K562 (cell line): ENCODE measurements around the gene ZBTB16. TPM values are rescaled to one million over a fixed set of nuclear protein-coding genes. Genes with fewer than 3 reads are reported as not detected.

Experiments
- CBFA2T2 ChIP-seq: fragments of 450-650 bp; conservative IDR thresholded peaks from 2 replicates; pipeline ENCODE4 v1.6.1; 2017; ENCODE audit warnings: mild to moderate bottlenecking
- CREB1 ChIP-seq, 2 experiments: sonication (generic) in 1 of 2; formaldehyde crosslinking in 1 of 2; IDR thresholded peaks; 2 replicates each; pipeline versions ENCODE4 v1.6.1 to v1.8.0; 2012 to 2022; ENCODE audit warnings: inconsistent platforms in 1 of 2, mild to moderate bottlenecking in 1 of 2, missing genetic modification reagents in 1 of 2, moderate library complexity in 1 of 2
- DNMT1 ChIP-seq: fragments of 450-650 bp; IDR thresholded peaks from 2 replicates; pipeline ENCODE4 v1.6.1; 2016; ENCODE audit warnings: antibody characterized with exemption, mild to moderate bottlenecking
- ELK1 ChIP-seq: sonication (generic); formaldehyde crosslinking; IDR thresholded peaks from 2 replicates; pipeline ENCODE4 v1.8.1; 2022; ENCODE audit warnings: missing genetic modification reagents
- FOXM1 ChIP-seq, 2 experiments: fragments of 450-650 bp in 1 of 2; sonication (generic) in 1 of 2; formaldehyde crosslinking in 1 of 2; IDR thresholded peaks; 2 replicates each; pipeline versions ENCODE4 v1.6.1 to v1.9.0; 2017 to 2022; ENCODE audit warnings: low read depth in 2 of 2, mild to moderate bottlenecking in 2 of 2, missing genetic modification reagents in 1 of 2, moderate library complexity in 1 of 2
- KAT2B ChIP-seq: IDR thresholded peaks from one replicate; pipeline ENCODE4 v1.6.1; 2012; ENCODE audit warnings: low read depth, mild to moderate bottlenecking, control low read depth, inconsistent platforms, low read length, moderate library complexity
- MCM7 ChIP-seq, 2 experiments: fragments of 450-650 bp; IDR thresholded peaks; 2 replicates each; pipeline ENCODE4 v1.6.1; 2016 to 2018
- MEF2A ChIP-seq: IDR thresholded peaks from 2 replicates; pipeline ENCODE4 v1.6.1; 2011; ENCODE audit warnings: low read depth, mild to moderate bottlenecking, low read length, moderate library complexity; ENCODE audit not compliant: control insufficient read depth
- MEIS2 ChIP-seq: fragments of 450-650 bp; IDR thresholded peaks from 2 replicates; pipeline ENCODE4 v1.6.1; 2014; ENCODE audit warnings: mild to moderate bottlenecking; ENCODE audit not compliant: partially characterized antibody
- MYNN ChIP-seq, 2 experiments: sonication (generic); formaldehyde crosslinking in 1 of 2; IDR thresholded peaks; 2 replicates each; pipeline versions ENCODE4 v1.5.0 to v1.6.1; 2016 to 2020; ENCODE audit warnings: antibody characterized with exemption in 1 of 2, missing genetic modification reagents in 1 of 2
- RUNX1 ChIP-seq: sonication (generic); IDR thresholded peaks from 2 replicates; pipeline ENCODE4 v1.6.1; 2016; ENCODE audit warnings: antibody characterized with exemption, low read depth
- SRSF3 ChIP-seq: fragments of 200-400 bp; formaldehyde crosslinking; IDR thresholded peaks from 2 replicates; pipeline ENCODE4 v1.6.1; 2016; ENCODE audit warnings: mild to moderate bottlenecking, low read length, moderate library complexity; ENCODE audit not compliant: insufficient read depth
- SRSF7 ChIP-seq: fragments of 200-400 bp; formaldehyde crosslinking; optimal IDR thresholded peaks from 2 replicates; pipeline ENCODE3; 2017; ENCODE audit warnings: mild to moderate bottlenecking, low read depth, low read length
- TFAM ChIP-seq: fragments of 250-450 bp; sonication (Bioruptor Pico); conservative IDR thresholded peaks from 2 replicates; pipeline ENCODE4 v1.5.0; 2021; ENCODE audit warnings: mild to moderate bottlenecking, moderate library complexity
- TFAP4 ChIP-seq: sonication (generic); formaldehyde crosslinking; IDR thresholded peaks from 2 replicates; pipeline ENCODE4 v1.8.0; 2022; ENCODE audit warnings: missing genetic modification reagents, mild to moderate bottlenecking, moderate library complexity, borderline replicate concordance
- TGIF2 ChIP-seq: sonication (generic); formaldehyde crosslinking; IDR thresholded peaks from 2 replicates; pipeline ENCODE4 v1.8.1; 2022; ENCODE audit warnings: mild to moderate bottlenecking, missing genetic modification reagents, moderate library complexity
- ZBED1 ChIP-seq: IDR thresholded peaks from 2 replicates; pipeline ENCODE4 v1.6.1; 2014
- ZNF197 ChIP-seq: fragments of 200-800 bp; sonication (Bioruptor generic); IDR thresholded peaks from 2 replicates; pipeline ENCODE4 v1.6.1; 2016; ENCODE audit warnings: low read depth, missing genetic modification characterization, missing compliant biosample characterization
- ZNF316 ChIP-seq: fragments of 450-650 bp; IDR thresholded peaks from 2 replicates; pipeline ENCODE4 v1.6.1; 2016
- ZNF695 ChIP-seq: fragments of 450-650 bp; formaldehyde crosslinking; IDR thresholded peaks from 2 replicates; pipeline ENCODE4 v1.4.0; 2020; ENCODE audit warnings: mild to moderate bottlenecking, moderate library complexity
- polyA plus RNA-seq, 8 experiments: library from polyadenylated mRNA; depleted of rRNA in 4 of 8; stranded (reverse) in 5 of 8; unstranded in 3 of 8; fragments of >200 nt; fragmentation: Nextera tagmentation in 2 of 8; fragmentation: Illumina TruSeq in 1 of 8; extraction: Ambion mirVana in 2 of 8; extraction: Trizol in 1 of 8; gene quantifications; 2 replicates each; pipeline versions ENCODE4 v1.2.1 to v1.2.3, GENCODE V29; 2011 to 2014; ENCODE audit warnings: inconsistent platforms in 1 of 8, missing spikeins in 1 of 8
- total RNA-seq, 7 experiments: library from RNA; depleted of rRNA in 6 of 7; stranded (reverse); fragments of >200 nt in 6 of 7; fragmentation: Illumina TruSeq in 2 of 7; extraction: Trizol in 2 of 7; gene quantifications; 2 replicates each; pipeline versions ENCODE4 v1.2.1 to v1.2.3, GENCODE V29; 2011 to 2021; ENCODE audit warnings: low replicate concordance in 1 of 7
- TF ChIP-seq, protein P1 (sequence below): fragments of 450-650 bp; IDR thresholded peaks from 2 replicates; pipeline ENCODE4 v1.6.1; 2016
- TF ChIP-seq, protein P2 (sequence below): fragments of 200-800 bp; sonication (Bioruptor generic); IDR thresholded peaks from 2 replicates; pipeline ENCODE4 v1.6.1; 2016; ENCODE audit warnings: missing genetic modification characterization, missing compliant biosample characterization

ZBTB16 gene
- total and polyA plus RNA-seq, 9 of the 15 experiments (the other 6 are each of a cell fraction or from before 2014, with no cell fraction given): 0.06 to 0.40 (median 0.24) TPM; not detected in 4

- TF ChIP-seq, protein P1, sequence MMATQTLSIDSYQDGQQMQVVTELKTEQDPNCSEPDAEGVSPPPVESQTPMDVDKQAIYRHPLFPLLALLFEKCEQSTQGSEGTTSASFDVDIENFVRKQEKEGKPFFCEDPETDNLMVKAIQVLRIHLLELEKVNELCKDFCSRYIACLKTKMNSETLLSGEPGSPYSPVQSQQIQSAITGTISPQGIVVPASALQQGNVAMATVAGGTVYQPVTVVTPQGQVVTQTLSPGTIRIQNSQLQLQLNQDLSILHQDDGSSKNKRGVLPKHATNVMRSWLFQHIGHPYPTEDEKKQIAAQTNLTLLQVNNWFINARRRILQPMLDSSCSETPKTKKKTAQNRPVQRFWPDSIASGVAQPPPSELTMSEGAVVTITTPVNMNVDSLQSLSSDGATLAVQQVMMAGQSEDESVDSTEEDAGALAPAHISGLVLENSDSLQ: no peak
- TF ChIP-seq RUNX1: peak; percentile 84
- no peak for TF ChIP-seq SRSF3
- TF ChIP-seq CBFA2T2: peak; percentile 87
- TF ChIP-seq ZBED1: no peak
- 0 out of 2 replicates have a peak, but pooled peaks have one; percentile 44 for TF ChIP-seq ZNF695
- TF ChIP-seq TGIF2: no peak
- TF ChIP-seq MYNN (IDR thresholded peaks at IDR 0.05): peak; percentile 93
- no peak for TF ChIP-seq MYNN (CRISPR knock-in tag; IDR thresholded peaks at IDR 0.05)
- no peak for TF ChIP-seq KAT2B
- no peak for TF ChIP-seq DNMT1
- TF ChIP-seq MEF2A: 0 out of 2 replicates have a peak, but pooled peaks have one; percentile 16
- TF ChIP-seq TFAP4 (CRISPR knock-in tag): peak; percentile 52; the same call in 1 of the 2 replicates
- TF ChIP-seq MCM7 (IDR thresholded peaks at IDR 0.05): no peak
- no peak for TF ChIP-seq ZNF197 (CRISPR knock-in tag)
- no peak for TF ChIP-seq ELK1
- no peak for TF ChIP-seq TFAM
- TF ChIP-seq ZNF316: no peak
- no peak for TF ChIP-seq SRSF7
- TF ChIP-seq CREB1 (IDR thresholded peaks at IDR 0.05): peak; percentile 78; the same call in 1 of the 2 replicates
- TF ChIP-seq CREB1 (CRISPR knock-in tag; IDR thresholded peaks at IDR 0.05): no peak
- TF ChIP-seq, protein P2, sequence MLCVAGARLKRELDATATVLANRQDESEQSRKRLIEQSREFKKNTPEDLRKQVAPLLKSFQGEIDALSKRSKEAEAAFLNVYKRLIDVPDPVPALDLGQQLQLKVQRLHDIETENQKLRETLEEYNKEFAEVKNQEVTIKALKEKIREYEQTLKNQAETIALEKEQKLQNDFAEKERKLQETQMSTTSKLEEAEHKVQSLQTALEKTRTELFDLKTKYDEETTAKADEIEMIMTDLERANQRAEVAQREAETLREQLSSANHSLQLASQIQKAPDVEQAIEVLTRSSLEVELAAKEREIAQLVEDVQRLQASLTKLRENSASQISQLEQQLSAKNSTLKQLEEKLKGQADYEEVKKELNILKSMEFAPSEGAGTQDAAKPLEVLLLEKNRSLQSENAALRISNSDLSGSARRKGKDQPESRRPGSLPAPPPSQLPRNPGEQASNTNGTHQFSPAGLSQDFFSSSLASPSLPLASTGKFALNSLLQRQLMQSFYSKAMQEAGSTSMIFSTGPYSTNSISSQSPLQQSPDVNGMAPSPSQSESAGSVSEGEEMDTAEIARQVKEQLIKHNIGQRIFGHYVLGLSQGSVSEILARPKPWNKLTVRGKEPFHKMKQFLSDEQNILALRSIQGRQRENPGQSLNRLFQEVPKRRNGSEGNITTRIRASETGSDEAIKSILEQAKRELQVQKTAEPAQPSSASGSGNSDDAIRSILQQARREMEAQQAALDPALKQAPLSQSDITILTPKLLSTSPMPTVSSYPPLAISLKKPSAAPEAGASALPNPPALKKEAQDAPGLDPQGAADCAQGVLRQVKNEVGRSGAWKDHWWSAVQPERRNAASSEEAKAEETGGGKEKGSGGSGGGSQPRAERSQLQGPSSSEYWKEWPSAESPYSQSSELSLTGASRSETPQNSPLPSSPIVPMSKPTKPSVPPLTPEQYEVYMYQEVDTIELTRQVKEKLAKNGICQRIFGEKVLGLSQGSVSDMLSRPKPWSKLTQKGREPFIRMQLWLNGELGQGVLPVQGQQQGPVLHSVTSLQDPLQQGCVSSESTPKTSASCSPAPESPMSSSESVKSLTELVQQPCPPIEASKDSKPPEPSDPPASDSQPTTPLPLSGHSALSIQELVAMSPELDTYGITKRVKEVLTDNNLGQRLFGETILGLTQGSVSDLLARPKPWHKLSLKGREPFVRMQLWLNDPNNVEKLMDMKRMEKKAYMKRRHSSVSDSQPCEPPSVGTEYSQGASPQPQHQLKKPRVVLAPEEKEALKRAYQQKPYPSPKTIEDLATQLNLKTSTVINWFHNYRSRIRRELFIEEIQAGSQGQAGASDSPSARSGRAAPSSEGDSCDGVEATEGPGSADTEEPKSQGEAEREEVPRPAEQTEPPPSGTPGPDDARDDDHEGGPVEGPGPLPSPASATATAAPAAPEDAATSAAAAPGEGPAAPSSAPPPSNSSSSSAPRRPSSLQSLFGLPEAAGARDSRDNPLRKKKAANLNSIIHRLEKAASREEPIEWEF (CRISPR knock-in tag): no peak
- no peak for TF ChIP-seq MEIS2
- peak; percentile 48; the same call in 1 of the 2 replicates for TF ChIP-seq FOXM1 (IDR thresholded peaks at IDR 0.05; ENCODE audit: low read depth)
- no peak for TF ChIP-seq FOXM1 (CRISPR knock-in tag; IDR thresholded peaks at IDR 0.05; ENCODE audit: low read depth)
Observed at GRCh38 chr11:114082767-114083181, 23.3 kb downstream of the ZBTB16 start (continued).
